Measurements from ENCODE around the gene AP5Z1. TPM values are rescaled to one million over a fixed set of nuclear protein-coding genes. Genes with fewer than 3 reads are reported as not detected.

AP5Z1 gene
- total RNA-seq, 4 donors from 2014 or later = 51.0 to 93.0 (median 69.9) TPM

GRCh38 chr7:4832711-4833110, 57.3 kb downstream of the AP5Z1 start:
- Histone ChIP-seq H3K9me3 (no peaks in the 10 kb centered on the region), H3K27me3 (no peaks in the 10 kb centered on the region), H3K4me3 (no peak overlapping the region), H3K4me1 (no peaks in the 10 kb centered on the region), H3K27ac (no peak overlapping the region), H3K36me3 (no peaks in the 10 kb centered on the region)
- no peak for DNase-seq
- TF ChIP-seq CTCF (IDR thresholded peaks at IDR 0.05) = no peak
- no peak for TF ChIP-seq POLR2A (IDR thresholded peaks at IDR 0.05)

GRCh38 chr7:4833176-4833575, 57.8 kb downstream of the AP5Z1 start:
- no peak for DNase-seq
- Histone ChIP-seq H3K27ac (no peak overlapping the region), H3K4me1 (no peaks in the 10 kb centered on the region), H3K36me3 (no peaks in the 10 kb centered on the region), H3K4me3 (no peak overlapping the region), H3K27me3 (no peaks in the 10 kb centered on the region), H3K9me3 (no peaks in the 10 kb centered on the region)
- TF ChIP-seq POLR2A (IDR thresholded peaks at IDR 0.05) (no peak), CTCF (IDR thresholded peaks at IDR 0.05) (no peak)

GRCh38 chr7:4833691-4834600, 58.5 kb downstream of the AP5Z1 start:
- no peak for DNase-seq
- TF ChIP-seq POLR2A (IDR thresholded peaks at IDR 0.05) (no peak), CTCF (IDR thresholded peaks at IDR 0.05) (no peak)
- no peaks in the 10 kb centered on the region for H3K27me3 ChIP-seq
- no peaks in the 10 kb centered on the region for H3K9me3 ChIP-seq
- no peak overlapping the region for H3K27ac ChIP-seq
- H3K4me1 ChIP-seq = no peaks in the 10 kb centered on the region
- no peak overlapping the region for H3K4me3 ChIP-seq
- H3K36me3 ChIP-seq = no peaks in the 10 kb centered on the region

- no peaks in the 10 kb centered on the region for H3K4me1 ChIP-seq
- no peak overlapping the region for H3K27ac ChIP-seq
- no peaks in the 10 kb centered on the region for H3K36me3 ChIP-seq
- peak in 1 of 3 donors; percentile 35 for DNase-seq
- no peak overlapping the region for H3K4me3 ChIP-seq
- TF ChIP-seq CTCF (IDR thresholded peaks at IDR 0.05) = no peak
- no peak for TF ChIP-seq POLR2A (IDR thresholded peaks at IDR 0.05)
- H3K9me3 ChIP-seq = no peaks in the 10 kb centered on the region
- H3K27me3 ChIP-seq = no peaks in the 10 kb centered on the region
Observed at GRCh38 chr7:4834601-4835397, 59.4 kb downstream of the AP5Z1 start.

GRCh38 chr7:4835398-4836205, 60.2 kb downstream of the AP5Z1 start:
- no peak overlapping the region for H3K27ac ChIP-seq
- TF ChIP-seq POLR2A (IDR thresholded peaks at IDR 0.05) (no peak), CTCF (IDR thresholded peaks at IDR 0.05) (no peak)
- H3K36me3 ChIP-seq = no peaks in the 10 kb centered on the region
- H3K27me3 ChIP-seq = no peaks in the 10 kb centered on the region
- peak in 1 of 3 donors; percentile 27 for DNase-seq
- no peak overlapping the region for H3K4me3 ChIP-seq
- no peaks in the 10 kb centered on the region for H3K4me1 ChIP-seq
- no peaks in the 10 kb centered on the region for H3K9me3 ChIP-seq

Measured in Peyer's patch (tissue), 4 donors.